Prostate gland (tissue), 2 donors: ENCODE measurements around the gene C1QTNF4. TPM values are rescaled to one million over a fixed set of nuclear protein-coding genes. Genes with fewer than 3 reads are reported as not detected.

Source experiments
- DNase-seq: peaks from one replicate; pipeline ENCODE4 v3.0.0-alpha.2; 2019; ENCODE audit warnings: low spot score
- H3K27ac ChIP-seq, 2 donors: fragments of 200-600 bp; sonication (generic); 2 replicates each; pipeline ENCODE4 v1.5.1; 2017 to 2019
- H3K27me3 ChIP-seq: fragments of 200-600 bp; sonication (generic); replicated peaks from 2 replicates; pipeline ENCODE4 v1.5.1; 2019; ENCODE audit not compliant: insufficient read depth
- H3K36me3 ChIP-seq, 2 donors: fragments of 200-600 bp; sonication (generic); 1 replicate in 1 of 2; 2 replicates in 1 of 2; pipeline versions ENCODE4 v1.5.1 to v1.8.1; 2017 to 2019
- H3K4me1 ChIP-seq: fragments of 200-600 bp; sonication (generic); replicated peaks from 2 replicates; pipeline ENCODE4 v1.5.1; 2019
- H3K4me3 ChIP-seq, 2 donors: fragments of 200-600 bp; sonication (generic); 2 replicates each; pipeline ENCODE4 v1.5.1; 2017 to 2019
- H3K9me3 ChIP-seq: fragments of 200-600 bp; sonication (generic); 2 replicates; pipeline ENCODE4 v1.5.1; 2017
- CTCF ChIP-seq, 4 experiments: fragments of 200-600 bp in 2 of 4; fragments of 450-650 bp in 2 of 4; sonication (generic) in 2 of 4; IDR thresholded peaks; 1 replicate in 3 of 4; 2 replicates in 1 of 4; pipeline ENCODE4 v1.5.1; 2016 to 2019; ENCODE audit warnings: antibody characterized with exemption in 4 of 4, mild to moderate bottlenecking in 2 of 4, moderate library complexity in 2 of 4
- POLR2A ChIP-seq: fragments of 450-650 bp; IDR thresholded peaks from one replicate; pipeline ENCODE4 v1.6.1; 2016; ENCODE audit warnings: antibody characterized with exemption, mild to moderate bottlenecking
- POLR2AphosphoS5 ChIP-seq: sonication (generic); formaldehyde crosslinking; IDR thresholded peaks from one replicate; pipeline ENCODE4 v1.6.1; 2017; ENCODE audit warnings: antibody characterized with exemption
- WGBS: methylation state at CpG from one replicate; pipeline ENCODE4 v1.1.5; 2018; 5-methylcytosine and 5-hydroxymethylcytosine counted together
- intact Hi-C: fragments of 100-400 bp; cut with DNase I; formaldehyde crosslinking; loops from one replicate; pipeline ENCODE4 v1.14.2; 2022
- total RNA-seq, 2 donors: library from RNA; depleted of rRNA; stranded (reverse); fragments of >200 nt; gene quantifications; one replicate each; pipeline ENCODE4 v1.1.0, GENCODE V29; 2016

The C1QTNF4 gene
- total RNA-seq, 2 donors from 2014 or later: 2.1 to 13.0 TPM

- 22% methylated on average over 13 of the region's 13 CpGs for WGBS
- no peak overlapping the region for H3K27ac ChIP-seq
Observed at GRCh38 chr11:47577460-47578041, 16.7 kb downstream of the C1QTNF4 start.

GRCh38 chr11:47573321-47573720 is 20.9 kb downstream of the C1QTNF4 start:
- DNase-seq: no peak
- Histone ChIP-seq H3K36me3 (no peaks in the 10 kb centered on the region), H3K27me3 (no peaks in the 10 kb centered on the region), H3K4me1 (peaks cover 19% of the 10 kb centered on the region), H3K9me3 (no peaks in the 10 kb centered on the region), H3K4me3 (no peak overlapping the region), H3K27ac (no peak overlapping the region)
- no peak for TF ChIP-seq POLR2AphosphoS5
- TF ChIP-seq POLR2A: no peak
- no peak for TF ChIP-seq CTCF (IDR thresholded peaks at IDR 0.05)
- WGBS: 49% methylated on average over 11 of the region's 11 CpGs
- intact Hi-C loops: no loop called here

More at GRCh38 chr11:47577460-47578041, 16.7 kb downstream of the C1QTNF4 start:
- Histone ChIP-seq H3K4me1 (peaks cover 25% of the 10 kb centered on the region), H3K36me3 (peaks cover 0 to 9% of the 10 kb centered on the region in 2 donors), H3K27me3 (no peaks in the 10 kb centered on the region), H3K9me3 (no peaks in the 10 kb centered on the region), H3K4me3 (peak overlapping the region in 1 of 2 donors; percentile 96)
- no peak for DNase-seq
- TF ChIP-seq POLR2A (no peak), POLR2AphosphoS5 (no peak), CTCF (IDR thresholded peaks at IDR 0.05) (no peak)
- intact Hi-C loops: no loop called here

GRCh38 chr11:47572715-47573255 is 21.4 kb downstream of the C1QTNF4 start:
- no peak overlapping the region for H3K4me3 ChIP-seq
- peaks cover 14% of the 10 kb centered on the region for H3K4me1 ChIP-seq
- H3K27me3 ChIP-seq: no peaks in the 10 kb centered on the region
- intact Hi-C loops: no loop called here
- TF ChIP-seq POLR2A (no peak), POLR2AphosphoS5 (no peak), CTCF (IDR thresholded peaks at IDR 0.05) (no peak)
- no peak overlapping the region for H3K27ac ChIP-seq
- H3K36me3 ChIP-seq: no peaks in the 10 kb centered on the region
- DNase-seq: no peak
- no peaks in the 10 kb centered on the region for H3K9me3 ChIP-seq
- 20% methylated on average over 8 of the region's 8 CpGs for WGBS

GRCh38 chr11:47571895-47572294 is 22.3 kb downstream of the C1QTNF4 start:
- DNase-seq: no peak
- Histone ChIP-seq H3K4me3 (no peak overlapping the region), H3K27me3 (no peaks in the 10 kb centered on the region), H3K4me1 (peaks cover 7% of the 10 kb centered on the region), H3K36me3 (no peaks in the 10 kb centered on the region), H3K9me3 (no peaks in the 10 kb centered on the region), H3K27ac (no peak overlapping the region)
- intact Hi-C loops: no loop called here
- WGBS: 71% methylated on average over 1 of the region's 1 CpG
- TF ChIP-seq POLR2AphosphoS5: no peak
- TF ChIP-seq POLR2A: no peak
- no peak for TF ChIP-seq CTCF (IDR thresholded peaks at IDR 0.05)

GRCh38 chr11:47571357-47571729 is 22.9 kb downstream of the C1QTNF4 start:
- H3K27ac ChIP-seq: no peak overlapping the region
- no peaks in the 10 kb centered on the region for H3K9me3 ChIP-seq
- DNase-seq: no peak
- TF ChIP-seq POLR2A: no peak
- TF ChIP-seq CTCF (IDR thresholded peaks at IDR 0.05): no peak
- TF ChIP-seq POLR2AphosphoS5: no peak
- 86% methylated on average over 4 of the region's 4 CpGs for WGBS
- no peaks in the 10 kb centered on the region for H3K36me3 ChIP-seq
- no peaks in the 10 kb centered on the region for H3K27me3 ChIP-seq
- intact Hi-C loops: no loop called here
- peaks cover 7% of the 10 kb centered on the region for H3K4me1 ChIP-seq
- H3K4me3 ChIP-seq: no peak overlapping the region
